NCI-H2029 treated with DMSO at 0.1 percent for 48 hours (cell line): ENCODE results near the gene PLCB2.
A peak's percentile ranks its signal among the peaks of the same experiment; 100 is the strongest.

ENCODE experiments used
- DNase-seq: peaks from one replicate; lab custom pipeline; 2025; lab: John Stamatoyannopoulos, UW

PLCB2 gene

GRCh38 chr15:40307421-40308211 is at the start of gene PLCB2:
Gene PLCB2 (minus strand): TSS chr15:40307935. CDS start chr15:40307672, 263 bp downstream.
- DNase-seq = no peak

DNA sequence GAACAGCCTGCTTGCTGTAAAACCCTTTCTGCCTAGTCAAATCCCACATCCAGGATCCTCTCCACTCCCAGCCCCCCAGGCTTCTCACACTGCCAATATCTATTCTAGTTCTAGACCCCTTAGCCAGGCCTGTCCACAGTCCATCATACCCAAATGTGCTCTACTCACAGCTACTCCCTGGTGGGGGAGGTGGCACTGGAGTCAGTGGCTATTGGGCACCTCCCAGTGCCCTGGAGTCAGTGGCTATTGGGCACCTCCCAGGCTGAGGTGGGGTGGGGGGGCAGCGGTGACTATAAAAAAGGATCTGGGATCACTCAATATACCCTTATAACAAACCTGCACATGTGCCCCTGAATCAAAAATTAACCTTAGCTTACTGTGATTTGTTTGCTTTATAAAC is 49.5 kb upstream of the PLCB2 start:
- no peak for DNase-seq

DNA sequence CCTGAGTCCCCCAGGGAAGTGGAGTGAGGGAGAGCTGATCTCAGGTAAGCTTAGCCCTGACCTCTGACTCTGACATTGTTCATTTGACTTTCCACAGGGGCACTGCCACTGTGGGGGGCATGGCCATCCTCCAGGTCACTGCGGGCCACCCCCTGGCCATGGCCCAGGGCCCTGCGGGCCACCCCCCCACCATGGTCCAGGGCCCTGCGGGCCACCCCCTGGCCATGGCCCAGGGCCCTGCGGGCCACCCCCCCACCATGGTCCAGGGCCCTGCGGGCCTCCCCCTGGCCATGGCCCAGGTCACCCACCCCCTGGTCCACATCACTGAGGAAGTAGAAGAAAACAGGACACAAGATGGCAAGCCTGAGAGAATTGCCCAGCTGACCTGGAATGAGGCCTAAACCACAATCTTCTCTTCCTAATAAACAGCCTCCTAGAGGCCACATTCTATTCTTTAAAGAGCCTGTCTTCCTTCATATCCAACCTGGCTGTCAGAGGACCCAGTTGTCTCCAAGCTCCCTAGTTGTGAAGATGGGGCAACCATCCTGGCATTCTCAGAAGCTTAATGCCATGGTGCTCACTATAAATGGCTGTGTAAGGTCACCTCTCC is 48.3 kb upstream of the PLCB2 start:
- no peak for DNase-seq

GRCh38 chr15:40354408-40355171 is 46.9 kb upstream of the PLCB2 start:
- no peak for DNase-seq

GRCh38 chr15:40353697-40354096 is 46.0 kb upstream of the PLCB2 start:
- peak; percentile 21 for DNase-seq

- no peak for DNase-seq
Measured at GRCh38 chr15:40352281-40352901, 44.7 kb upstream of the PLCB2 start.

DNA sequence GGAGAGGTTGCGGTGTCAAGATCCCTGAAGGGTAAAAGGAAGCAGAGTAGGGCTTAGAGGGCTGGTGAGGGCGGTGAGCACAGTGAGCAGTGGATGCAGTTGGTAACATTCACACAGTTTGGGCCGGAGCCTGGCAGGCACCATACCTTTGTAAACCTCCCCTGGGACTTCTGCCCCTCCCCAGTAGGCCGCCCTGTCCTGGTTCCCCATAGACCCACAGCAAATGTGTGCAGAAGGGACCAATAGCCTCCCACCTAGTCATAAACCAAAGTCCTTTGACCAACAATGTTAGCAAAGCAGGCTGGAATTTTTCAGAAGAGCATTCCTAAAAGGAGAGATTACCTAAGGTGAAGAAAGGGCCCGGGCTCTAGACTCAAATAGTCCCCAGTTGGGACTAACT is 41.4 kb upstream of the PLCB2 start:
- no peak for DNase-seq

DNA sequence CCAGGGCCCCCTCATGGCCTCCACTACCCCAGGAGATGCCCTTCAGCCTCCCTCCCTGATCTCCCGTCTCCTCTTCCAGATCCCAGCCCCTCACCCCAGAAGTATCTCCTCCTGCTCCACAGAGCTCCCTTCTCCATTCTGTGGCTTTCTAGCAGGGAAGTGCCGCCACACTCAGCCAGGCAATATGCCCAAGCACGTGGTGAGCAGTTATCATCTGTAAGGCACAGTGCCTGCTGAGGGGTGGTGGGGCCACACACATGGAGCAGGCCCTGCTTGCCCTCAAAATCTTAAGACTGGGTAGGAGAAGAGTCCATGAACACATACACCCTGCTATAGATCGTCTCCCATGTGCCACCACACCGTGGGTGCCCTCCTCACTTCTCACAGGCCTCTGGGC is 40.7 kb upstream of the PLCB2 start:
- DNase-seq = no peak

DNA sequence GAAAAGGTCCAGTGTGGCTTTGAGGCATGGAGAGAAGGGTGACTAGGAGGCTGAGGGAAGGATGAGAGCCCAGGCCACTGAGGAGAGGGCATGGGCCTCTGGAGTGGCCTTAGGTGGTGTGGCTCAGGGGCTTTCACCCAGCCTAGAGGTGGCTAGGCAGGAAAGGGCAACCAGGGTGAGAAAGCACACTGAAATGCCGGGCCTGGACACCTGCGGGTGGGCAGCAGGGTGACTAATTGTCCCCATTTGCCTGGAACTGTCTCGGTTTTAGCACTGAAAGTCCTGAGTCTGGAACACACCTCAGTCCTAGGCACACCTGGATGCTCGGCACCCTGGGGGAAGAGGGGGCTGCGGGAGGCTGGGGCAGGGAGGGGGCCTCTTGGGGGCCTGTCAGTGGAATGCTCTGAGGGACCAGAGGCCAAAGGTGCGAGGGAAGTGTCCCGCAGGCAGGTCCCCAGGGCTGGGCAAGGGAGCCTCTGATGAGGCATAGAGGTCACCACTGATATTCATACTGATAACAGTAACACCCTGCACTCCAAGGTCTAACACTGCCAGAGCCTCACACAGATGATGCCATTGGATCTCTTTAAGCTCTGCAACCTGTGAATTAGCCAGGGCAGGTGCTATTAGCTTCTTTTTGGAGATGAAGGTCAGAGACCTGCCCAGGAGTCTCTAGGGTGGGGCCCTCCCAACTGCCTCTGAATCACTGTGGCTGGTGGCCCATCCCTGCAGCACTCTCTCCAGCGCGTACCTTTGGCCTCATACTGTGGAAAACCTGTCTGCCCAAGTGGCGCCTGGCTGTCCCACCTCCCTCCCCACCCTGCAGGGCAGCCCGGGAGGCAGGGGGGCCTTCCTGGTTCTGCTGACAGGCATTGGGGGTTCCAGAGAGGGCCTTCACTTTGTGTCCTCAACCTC is 40.1 kb upstream of the PLCB2 start:
- no peak for DNase-seq

GRCh38 chr15:40346579-40347558 is 39.1 kb upstream of the PLCB2 start:
- DNase-seq = no peak

GRCh38 chr15:40345867-40346578 is 38.3 kb upstream of the PLCB2 start:
- DNase-seq = no peak

DNA sequence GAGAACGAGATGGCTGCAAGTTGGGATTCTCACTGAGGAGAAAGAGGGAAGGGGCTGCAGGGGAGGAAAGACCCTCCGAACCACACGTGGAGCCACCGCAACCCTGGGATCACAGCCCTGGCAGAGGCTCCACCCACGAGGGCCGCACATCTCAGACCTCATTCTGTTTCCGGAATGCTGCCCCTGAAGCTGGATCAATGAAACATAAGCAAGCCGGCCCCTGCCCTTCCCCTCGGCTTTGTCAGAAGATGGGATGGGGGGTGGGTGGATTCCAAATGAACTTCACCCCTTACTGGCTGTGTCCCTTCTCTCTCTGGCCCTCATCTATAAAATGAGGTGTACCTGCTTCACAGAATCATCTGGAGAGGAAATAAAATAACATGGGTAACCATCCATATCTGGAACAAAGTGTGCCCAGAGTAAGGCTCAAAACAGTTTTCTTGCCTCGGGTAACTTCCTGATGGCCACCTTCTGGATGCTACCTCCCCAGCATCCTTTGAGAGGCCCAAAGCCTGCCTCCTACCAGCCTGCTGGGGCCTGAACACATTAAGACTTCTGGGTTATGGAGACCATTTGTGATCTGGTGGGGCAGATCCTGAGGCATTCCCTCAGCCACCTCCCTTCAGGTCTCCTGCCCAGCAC is 37.6 kb upstream of the PLCB2 start:
- no peak for DNase-seq

- no peak for DNase-seq
Measured at GRCh38 chr15:40344631-40345120, 36.9 kb upstream of the PLCB2 start.

- DNase-seq = no peak
Measured at GRCh38 chr15:40344217-40344616, 36.5 kb upstream of the PLCB2 start.

- DNase-seq = no peak
Measured at GRCh38 chr15:40343512-40343911, 35.8 kb upstream of the PLCB2 start.

DNA sequence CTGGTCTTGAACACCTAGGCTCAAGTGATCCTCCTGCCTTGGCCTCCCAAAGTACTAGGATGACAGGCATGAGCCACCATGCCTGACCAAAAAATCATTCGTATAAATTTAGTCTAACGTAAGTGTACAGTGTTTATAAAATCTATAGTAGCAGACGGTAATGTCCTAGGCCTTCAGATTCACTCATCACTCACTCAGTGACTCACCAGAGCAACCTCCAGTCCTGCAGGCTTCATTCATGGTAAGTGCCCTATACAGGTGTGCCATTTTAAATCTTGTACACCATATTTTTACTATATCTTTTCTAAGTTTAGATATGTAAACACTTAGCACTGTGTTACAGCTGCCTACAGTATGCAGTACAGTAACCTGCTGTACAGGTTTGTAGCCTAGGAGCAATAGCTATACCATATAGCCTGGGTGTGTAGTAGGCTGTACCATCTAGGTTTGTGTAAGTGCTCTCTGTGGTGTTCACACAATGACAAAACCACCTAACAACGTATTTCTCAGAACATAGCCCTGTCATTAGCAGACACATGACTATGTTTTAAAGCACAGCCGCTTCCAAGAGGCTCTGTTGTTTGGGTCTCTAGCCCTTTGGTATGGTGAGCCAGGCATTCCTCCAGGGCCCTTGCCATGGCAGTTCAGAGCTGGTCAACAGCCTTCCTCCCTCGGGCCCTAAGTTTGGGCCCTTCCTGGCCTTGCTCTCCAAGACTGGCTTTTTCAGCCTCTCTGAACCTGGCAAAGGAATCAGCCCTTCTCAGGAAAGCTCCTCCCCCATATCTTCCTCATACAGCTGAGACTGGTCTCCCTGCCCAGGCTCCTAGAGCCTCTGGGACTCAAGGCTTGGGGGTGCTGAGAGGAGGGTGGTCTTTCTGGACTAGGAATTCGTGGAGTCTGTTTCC is 34.9 kb upstream of the PLCB2 start:
- no peak for DNase-seq

- DNase-seq = peak; percentile 43
Measured at GRCh38 chr15:40340740-40341400, 33.1 kb upstream of the PLCB2 start, which contains the start of gene CCDC9B. Gene CCDC9B (minus strand): TSS chr15:40340939. CDS start chr15:40340819, 120 bp downstream.
